HepG2 (cell line): ENCODE data around the gene PIK3IP1. TPM values are rescaled to one million over a fixed set of nuclear protein-coding genes. Genes with fewer than 3 reads are reported as not detected.

Experiments
- ATAC-seq: fragments of 200-7000 bp; cut with Tn5 transposase; 3 replicates; pipeline ENCODE4 v1.9.1; 2020; ENCODE audit warnings: mild to moderate bottlenecking, moderate library complexity
- BruUV-seq: library from RNA; stranded (reverse); fragments of 400-500 nt; replicated peaks from 2 replicates; lab custom pipeline; 2021; lab: Mats Ljungman, UMichigan
- CTCF ChIA-PET: fragments of 300-600 bp; formaldehyde crosslinking; extraction: SDS; loops from one replicate; lab custom pipeline; 2021; ENCODE audit warnings: low total read pairs, inconsistent platforms, low intra/inter-chr PET ratio; lab: Yijun Ruan, JAX
- POLR2A ChIA-PET: fragments of 350-600 bp; sonication (Branson Sonifier 250); formaldehyde crosslinking; loops from one replicate; lab custom pipeline; 2020; ENCODE audit warnings: antibody characterized with exemption, inconsistent platforms; lab: Yijun Ruan, JAX
- DNase-seq: peaks from one replicate; pipeline ENCODE4 v3.0.0-alpha.2; 2015; ENCODE audit warnings: low spot score
- FAIRE-seq: peaks from 3 replicates; lab custom pipeline; 2011; peaks lifted over from hg19 to GRCh38; lab: Jason Lieb, UNC
- H2AFZ ChIP-seq: one replicate; pipeline ENCODE4 v1.6.1; 2011; ENCODE audit warnings: low read length, inconsistent platforms
- H3K27ac ChIP-seq: fragments of 300-600 bp; 3 replicates; pipeline ENCODE4 v1.8.0; 2011; ENCODE audit warnings: mixed run types, mild to moderate bottlenecking, mixed read lengths, low read length, inconsistent platforms; ENCODE audit not compliant: insufficient read depth; ENCODE audit errors: extremely low read length
- H3K27me3 ChIP-seq, 2 experiments: fragments of 200-600 bp in 1 of 2; 2 replicates in 1 of 2; 3 replicates in 1 of 2; pipeline versions ENCODE4 v1.6.0 to v1.8.0; 2011; ENCODE audit warnings: low read length in 2 of 2, mild to moderate bottlenecking in 2 of 2, moderate library complexity in 2 of 2, inconsistent platforms in 1 of 2; ENCODE audit not compliant: insufficient read depth in 2 of 2, control insufficient read depth in 1 of 2
- H3K36me3 ChIP-seq, 2 experiments: fragments of 200-600 bp in 1 of 2; replicated peaks in 1 of 2; 2 replicates in 1 of 2; 3 replicates in 1 of 2; pipeline versions ENCODE4 v1.5.1 to v1.8.0; 2011; ENCODE audit warnings: low read length in 2 of 2, inconsistent platforms in 1 of 2; ENCODE audit not compliant: insufficient read depth in 2 of 2, control insufficient read depth in 1 of 2
- H3K4me1 ChIP-seq: 2 replicates; pipeline ENCODE4 v1.5.1; 2012; ENCODE audit warnings: low read length, inconsistent platforms; ENCODE audit not compliant: insufficient read depth
- H3K4me2 ChIP-seq: 2 replicates; pipeline ENCODE4 v1.6.0; 2011; ENCODE audit warnings: low read depth, low read length, inconsistent platforms
- H3K4me3 ChIP-seq, 3 experiments: fragments of 200-600 bp in 1 of 3; sonication (generic), shearing (Covaris generic) in 1 of 3; replicated peaks in 1 of 3; 2 replicates each; pipeline ENCODE4 v1.5.1; 2011 to 2016; ENCODE audit warnings: low read length in 3 of 3, inconsistent platforms in 2 of 3, low read depth in 2 of 3, mild to moderate bottlenecking in 2 of 3, control low read depth in 1 of 3, mixed read lengths in 1 of 3; ENCODE audit not compliant: insufficient read depth in 1 of 3
- H3K79me2 ChIP-seq: one replicate; pipeline ENCODE4 v1.6.1; 2011; ENCODE audit warnings: low read length, inconsistent platforms; ENCODE audit not compliant: insufficient read depth
- H3K9ac ChIP-seq: 2 replicates; pipeline ENCODE4 v1.6.0; 2011; ENCODE audit warnings: mild to moderate bottlenecking, low read depth, low read length, inconsistent platforms; ENCODE audit not compliant: insufficient read depth
- H3K9me3 ChIP-seq: 2 replicates; pipeline ENCODE4 v1.5.1; 2012; ENCODE audit warnings: mild to moderate bottlenecking, low read length
- H4K20me1 ChIP-seq: 2 replicates; pipeline ENCODE4 v1.6.0; 2011; ENCODE audit warnings: inconsistent platforms, mild to moderate bottlenecking, low read length, moderate library complexity; ENCODE audit not compliant: insufficient read depth
- E2F1 ChIP-seq: sonication (generic); formaldehyde crosslinking; IDR thresholded peaks from 2 replicates; pipeline ENCODE4 v1.5.0; 2020; ENCODE audit warnings: missing genetic modification reagents
- MLLT10 ChIP-seq: sonication (generic); formaldehyde crosslinking; IDR thresholded peaks from 2 replicates; pipeline ENCODE4 v1.4.0; 2020; ENCODE audit warnings: missing genetic modification reagents
- PREB ChIP-seq: sonication (generic); formaldehyde crosslinking; IDR thresholded peaks from 2 replicates; pipeline ENCODE4 v1.4.0; 2020; ENCODE audit warnings: missing genetic modification reagents
- TCF7L2 ChIP-seq: IDR thresholded peaks from 2 replicates; pipeline ENCODE4 v1.6.1; 2011; ENCODE audit warnings: mild to moderate bottlenecking, low read depth, low read length, moderate library complexity
- ZFP36L1 ChIP-seq: sonication (generic); formaldehyde crosslinking; IDR thresholded peaks from 2 replicates; pipeline ENCODE4 v1.8.0; 2022; ENCODE audit warnings: mild to moderate bottlenecking, missing genetic modification reagents, moderate library complexity
- ZNF746 ChIP-seq: sonication (generic); formaldehyde crosslinking; IDR thresholded peaks from 2 replicates; pipeline ENCODE4 v1.8.0; 2022; ENCODE audit warnings: mild to moderate bottlenecking, missing genetic modification reagents
- WGBS: methylation state at CpG from one replicate; pipeline ENCODE4 v1.1.6; 2017; ENCODE audit warnings: low lambda C conversion rate; 5-methylcytosine and 5-hydroxymethylcytosine counted together
- in situ Hi-C: cut with HindIII; loops from 2 replicates; pipeline ENCODE4 v1.10.0; 2017; ENCODE audit warnings: low pct_unique_long_range_greater_than_20kb; ENCODE audit not compliant: extremely low pct_ligation_motif_present
- intact Hi-C: fragments of 100-400 bp; cut with micrococcal nuclease; formaldehyde crosslinking; loops from one replicate; pipeline ENCODE4 v1.10.0; 2022; ENCODE audit not compliant: unreplicated experiment
- polyA plus RNA-seq, 8 experiments: library from polyadenylated mRNA; depleted of rRNA in 3 of 8; stranded (reverse) in 7 of 8; unstranded in 1 of 8; fragments of >200 nt; fragmentation: Illumina TruSeq in 4 of 8; extraction: Trizol in 4 of 8; gene quantifications; 2 replicates each; pipeline versions ENCODE4 v1.2.1 to v1.2.3, GENCODE V29; 2011 to 2016; ENCODE audit warnings: low read depth in 4 of 8, missing spikeins in 1 of 8, mixed read lengths in 1 of 8; ENCODE audit not compliant: insufficient read depth in 1 of 8
- total RNA-seq, 5 experiments: library from RNA; depleted of rRNA; stranded (reverse); fragments of >200 nt; fragmentation: Illumina TruSeq; extraction: Trizol; gene quantifications; 2 replicates each; pipeline ENCODE4 v1.2.3, GENCODE V29; 2016; ENCODE audit warnings: low read depth in 1 of 5
- TF ChIP-seq, protein P1 (sequence below): sonication (generic); formaldehyde crosslinking; IDR thresholded peaks from 2 replicates; pipeline ENCODE4 v1.4.0; 2020; ENCODE audit warnings: missing genetic modification reagents

PIK3IP1 gene
- total and polyA plus RNA-seq, 2 of the 13 experiments (the other 11 are each of a cell fraction or from before 2014, with no cell fraction given): 1.3 to 2.5 TPM

DNA sequence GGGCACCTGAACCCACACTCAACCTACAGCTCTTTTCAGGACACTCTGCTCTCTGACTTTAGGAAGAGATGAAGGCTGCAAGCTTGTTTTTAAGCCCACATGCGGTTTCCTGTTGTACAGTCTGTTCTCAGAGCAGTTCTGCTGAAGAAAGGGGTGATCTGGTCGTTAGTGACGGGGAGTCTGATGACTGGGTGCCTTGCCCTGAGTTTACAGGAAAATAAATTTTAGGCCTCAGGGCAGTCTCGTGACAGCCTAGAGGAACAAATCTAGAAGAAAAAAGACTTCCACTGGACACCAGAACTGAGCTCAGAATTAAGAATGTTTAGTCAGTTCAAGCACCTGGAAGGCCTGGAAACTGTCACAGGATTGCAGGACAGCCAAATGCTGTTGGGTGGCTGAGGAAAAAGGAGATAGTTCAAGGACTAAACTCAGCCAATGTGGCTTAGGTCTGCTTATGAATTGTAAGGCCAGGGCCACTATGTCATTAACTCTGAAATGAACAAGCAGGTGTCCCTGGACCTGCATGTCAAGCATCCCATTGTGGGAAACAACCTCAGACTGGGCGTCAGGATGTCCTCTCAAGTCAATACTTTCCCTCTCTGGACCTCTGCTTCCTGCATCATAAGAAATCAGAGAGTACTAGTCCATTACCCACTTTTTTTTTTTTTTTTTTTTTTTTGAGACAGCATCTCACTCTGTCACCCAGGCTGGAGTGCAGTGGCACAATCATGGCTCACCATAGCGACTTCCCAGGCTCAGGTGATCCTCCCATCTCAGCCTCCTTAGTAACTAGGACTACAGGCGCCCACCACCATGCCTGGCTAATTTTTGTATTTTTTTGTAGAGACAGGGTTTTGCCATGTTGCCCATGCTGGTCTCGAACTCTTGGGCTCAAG is 5.7 kb downstream of the PIK3IP1 start:
- TF ChIP-seq ZNF746 (CRISPR knock-in tag) (no peak), E2F1 (CRISPR knock-in tag) (no peak), PREB (CRISPR knock-in tag) (no peak), ZFP36L1 (CRISPR knock-in tag) (no peak), TCF7L2 (no peak), MLLT10 (CRISPR knock-in tag) (no peak)
- TF ChIP-seq, protein P1, sequence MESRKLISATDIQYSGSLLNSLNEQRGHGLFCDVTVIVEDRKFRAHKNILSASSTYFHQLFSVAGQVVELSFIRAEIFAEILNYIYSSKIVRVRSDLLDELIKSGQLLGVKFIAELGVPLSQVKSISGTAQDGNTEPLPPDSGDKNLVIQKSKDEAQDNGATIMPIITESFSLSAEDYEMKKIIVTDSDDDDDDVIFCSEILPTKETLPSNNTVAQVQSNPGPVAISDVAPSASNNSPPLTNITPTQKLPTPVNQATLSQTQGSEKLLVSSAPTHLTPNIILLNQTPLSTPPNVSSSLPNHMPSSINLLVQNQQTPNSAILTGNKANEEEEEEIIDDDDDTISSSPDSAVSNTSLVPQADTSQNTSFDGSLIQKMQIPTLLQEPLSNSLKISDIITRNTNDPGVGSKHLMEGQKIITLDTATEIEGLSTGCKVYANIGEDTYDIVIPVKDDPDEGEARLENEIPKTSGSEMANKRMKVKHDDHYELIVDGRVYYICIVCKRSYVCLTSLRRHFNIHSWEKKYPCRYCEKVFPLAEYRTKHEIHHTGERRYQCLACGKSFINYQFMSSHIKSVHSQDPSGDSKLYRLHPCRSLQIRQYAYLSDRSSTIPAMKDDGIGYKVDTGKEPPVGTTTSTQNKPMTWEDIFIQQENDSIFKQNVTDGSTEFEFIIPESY (CRISPR knock-in tag): no peak
- TF ChIP-seq, all 625 proteins: peak for 0
- Histone ChIP-seq H3K27me3 (no peaks in the 10 kb centered on the region), H3K4me3 (no peak overlapping the region), H3K4me1 (peaks cover 46% of the 10 kb centered on the region), H3K9ac (no peak overlapping the region), H3K27ac (no peak overlapping the region), H3K4me2 (no peak overlapping the region), H3K79me2 (no peaks in the 10 kb centered on the region), H3K36me3 (no peaks in the 10 kb centered on the region), H3K9me3 (no peaks in the 10 kb centered on the region), H4K20me1 (no peaks in the 10 kb centered on the region), H2AFZ (no peak overlapping the region)
- intact Hi-C loops: no loop called here
- DNase-seq (no peak), ATAC-seq (no peak), FAIRE-seq (no peak)
- 81% methylated on average over 8 of the region's 8 CpGs for WGBS
- CTCF ChIA-PET: no interaction called here
- in situ Hi-C loops: no loop called here
- no TSS peak for BruUV-seq
- POLR2A ChIA-PET: interaction anchor here (0.6 kb wide), 1 partner anchor 127 kb away, joined by 3 read pairs; the partner anchor contains the start of gene RNF185
